ENCODE data around the gene NKAIN2.

GRCh38 chr6:124123617-124124209, 320.0 kb downstream of the NKAIN2 start:
- TF ChIP-seq POLR2A (IDR thresholded peaks at IDR 0.05) (no peak), CTCF (IDR thresholded peaks at IDR 0.05 in 4 of 5, conservative IDR thresholded peaks at IDR 0.05 in 1 of 5) (no peak)
